ENCODE data around the gene MTHFD1L.
A peak's percentile ranks its signal among the peaks of the same experiment; 100 is the strongest.

MTHFD1L gene

GRCh38 chr6:151096255-151096612 is 230.7 kb downstream of the MTHFD1L start:
- no peak for ATAC-seq
- TF ChIP-seq TCF4 (CRISPR knock-in tag; IDR thresholded peaks at IDR 0.05; ENCODE audit: borderline replicate concordance) (no peak), CREB5 (CRISPR knock-in tag; IDR thresholded peaks at IDR 0.05; ENCODE audit: low read depth) (no peak), TSHZ2 (CRISPR knock-in tag; IDR thresholded peaks at IDR 0.05) (no peak), SNAI2 (CRISPR knock-in tag; IDR thresholded peaks at IDR 0.05) (no peak), POU6F1 (CRISPR knock-in tag; IDR thresholded peaks at IDR 0.05; ENCODE audit: borderline replicate concordance, low read depth) (no peak)

GRCh38 chr6:151096691-151097606 is 231.4 kb downstream of the MTHFD1L start:
- ATAC-seq: no peak
- TF ChIP-seq ZNF8 (CRISPR knock-in tag; IDR thresholded peaks at IDR 0.05) (peak; percentile 84), ZC3H10 (CRISPR knock-in tag; IDR thresholded peaks at IDR 0.05) (no peak), ARNTL (CRISPR knock-in tag; IDR thresholded peaks at IDR 0.05; ENCODE audit: borderline replicate concordance, low read depth) (no peak), TSHZ2 (CRISPR knock-in tag; IDR thresholded peaks at IDR 0.05) (no peak), ISL1 (CRISPR knock-in tag; IDR thresholded peaks at IDR 0.05) (no peak), PATZ1 (CRISPR knock-in tag; IDR thresholded peaks at IDR 0.05; ENCODE audit: borderline replicate concordance) (no peak), GLIS3 (CRISPR knock-in tag; IDR thresholded peaks at IDR 0.05) (no peak), PPARA (CRISPR knock-in tag; IDR thresholded peaks at IDR 0.05; ENCODE audit: borderline replicate concordance) (no peak)

GRCh38 chr6:151098166-151098565 is 232.7 kb downstream of the MTHFD1L start:
- TF ChIP-seq PPARA (CRISPR knock-in tag; IDR thresholded peaks at IDR 0.05; ENCODE audit: borderline replicate concordance): no peak
- TF ChIP-seq POU6F1 (CRISPR knock-in tag; IDR thresholded peaks at IDR 0.05; ENCODE audit: borderline replicate concordance, low read depth): no peak
- no peak for TF ChIP-seq ARNTL (CRISPR knock-in tag; IDR thresholded peaks at IDR 0.05; ENCODE audit: borderline replicate concordance, low read depth)
- TF ChIP-seq GLIS3 (CRISPR knock-in tag; IDR thresholded peaks at IDR 0.05): no peak
- TF ChIP-seq ZFP30 (CRISPR knock-in tag; IDR thresholded peaks at IDR 0.05): no peak
- no peak for TF ChIP-seq ESRRG (CRISPR knock-in tag; IDR thresholded peaks at IDR 0.05)
- no peak for TF ChIP-seq CSDC2 (CRISPR knock-in tag; IDR thresholded peaks at IDR 0.05)
- TF ChIP-seq BACH2 (CRISPR knock-in tag; IDR thresholded peaks at IDR 0.05; ENCODE audit: borderline replicate concordance): no peak

More at GRCh38 chr6:151098166-151098565, 232.7 kb downstream of the MTHFD1L start:
- no peak for ATAC-seq

Measured in SK-N-SH treated with all-trans-retinoic acid at 6 μM for 48 hours (cell line).